Neuronal stem cell (in vitro differentiated cells): ENCODE results near the gene MRPL34.

ENCODE experiments used
- DNase-seq: peaks from one replicate; pipeline ENCODE4 v3.0.0-alpha.2; 2013; ENCODE audit warnings: low spot score
- H2AFZ ChIP-seq: one replicate; pipeline ENCODE4 v1.6.1; 2013; ENCODE audit warnings: mild to moderate bottlenecking, low read length, inconsistent platforms
- H2AK5ac ChIP-seq: 2 replicates; pipeline ENCODE4 v1.6.1; 2013; ENCODE audit warnings: low read depth, mild to moderate bottlenecking, inconsistent platforms, low read length, moderate library complexity, mixed read lengths
- H2BK120ac ChIP-seq: 2 replicates; pipeline ENCODE4 v1.6.1; 2013; ENCODE audit warnings: low read depth, mild to moderate bottlenecking, inconsistent platforms, low read length, moderate library complexity, mixed read lengths
- H2BK12ac ChIP-seq: one replicate; pipeline ENCODE4 v1.6.1; 2013; ENCODE audit warnings: low read length, inconsistent platforms
- H2BK15ac ChIP-seq: 2 replicates; pipeline ENCODE4 v1.6.1; 2013; ENCODE audit warnings: mild to moderate bottlenecking, low read length, inconsistent platforms, mixed read lengths
- H2BK5ac ChIP-seq: one replicate; pipeline ENCODE4 v1.6.1; 2013; ENCODE audit warnings: inconsistent platforms, mild to moderate bottlenecking, low read length, moderate library complexity
- H3K14ac ChIP-seq: one replicate; pipeline ENCODE4 v1.6.1; 2013; ENCODE audit warnings: low read length, inconsistent platforms
- H3K18ac ChIP-seq: 2 replicates; pipeline ENCODE4 v1.6.1; 2013; ENCODE audit warnings: low read length, inconsistent platforms
- H3K23ac ChIP-seq: 2 replicates; pipeline ENCODE4 v1.6.1; 2013; ENCODE audit warnings: low read depth, mild to moderate bottlenecking, mixed read lengths, low read length, inconsistent platforms; ENCODE audit not compliant: poor library complexity
- H3K27ac ChIP-seq: replicated peaks from 3 replicates; pipeline ENCODE4 v1.5.1; 2013; ENCODE audit warnings: low read length, inconsistent platforms
- H3K27me3 ChIP-seq, 3 experiments: 2 replicates each; pipeline ENCODE4 v1.6.1; 2013; ENCODE audit warnings: low read length in 3 of 3, mild to moderate bottlenecking in 2 of 3, inconsistent platforms in 1 of 3, low read depth in 1 of 3, mixed read lengths in 1 of 3, moderate library complexity in 1 of 3; ENCODE audit not compliant: control insufficient read depth in 3 of 3, insufficient read depth in 3 of 3
- H3K36me3 ChIP-seq, 2 donors: replicated peaks in 1 of 2; 2 replicates each; pipeline ENCODE4 v1.6.1; 2013; ENCODE audit warnings: low read length in 2 of 2; ENCODE audit not compliant: control insufficient read depth in 2 of 2, insufficient read depth in 2 of 2
- H3K4ac ChIP-seq: 2 replicates; pipeline ENCODE4 v1.6.1; 2013; ENCODE audit warnings: inconsistent platforms, mild to moderate bottlenecking, low read length, moderate library complexity
- H3K4me1 ChIP-seq, 2 donors: 1 replicate in 1 of 2; 2 replicates in 1 of 2; pipeline ENCODE4 v1.6.1; 2013; ENCODE audit warnings: low read length in 2 of 2, low read depth in 1 of 2; ENCODE audit not compliant: control insufficient read depth in 2 of 2, insufficient read depth in 1 of 2
- H3K4me2 ChIP-seq: one replicate; pipeline ENCODE4 v1.6.1; 2013; ENCODE audit warnings: mild to moderate bottlenecking, low read length, inconsistent platforms; ENCODE audit not compliant: insufficient read depth, poor library complexity, severe bottlenecking
- H3K4me3 ChIP-seq, 2 donors: 2 replicates each; pipeline ENCODE4 v1.5.1; 2013; ENCODE audit warnings: low read length in 2 of 2, mild to moderate bottlenecking in 2 of 2, inconsistent platforms in 1 of 2, moderate library complexity in 1 of 2
- H3K79me1 ChIP-seq: one replicate; pipeline ENCODE4 v1.6.1; 2013; ENCODE audit warnings: low read depth, mild to moderate bottlenecking, inconsistent platforms, low read length, moderate library complexity
- H3K9ac ChIP-seq: one replicate; pipeline ENCODE4 v1.6.1; 2013; ENCODE audit warnings: mild to moderate bottlenecking, low read depth, low read length, inconsistent platforms; ENCODE audit not compliant: poor library complexity
- H3K9me3 ChIP-seq, 2 donors: replicated peaks in 1 of 2; 2 replicates each; pipeline versions ENCODE3 to v1.6.1; 2013; ENCODE audit warnings: low read length in 2 of 2, mild to moderate bottlenecking in 2 of 2, inconsistent platforms in 1 of 2, low read depth in 1 of 2, mixed read lengths in 1 of 2, moderate library complexity in 1 of 2; ENCODE audit not compliant: control insufficient read depth in 2 of 2, insufficient read depth in 1 of 2
- H4K8ac ChIP-seq: one replicate; pipeline ENCODE4 v1.6.1; 2013; ENCODE audit warnings: low read depth, mild to moderate bottlenecking, inconsistent platforms, low read length, moderate library complexity
- H4K91ac ChIP-seq: one replicate; pipeline ENCODE4 v1.6.1; 2013; ENCODE audit warnings: low read length, low read depth, mild to moderate bottlenecking, inconsistent platforms; ENCODE audit not compliant: poor library complexity
- WGBS, 2 donors: extraction: QIAGEN DNeasy Blood & Tissue Kit; methylation state at CpG; one replicate each; pipeline ENCODE4 v1.1.7; 2013; ENCODE audit warnings: missing lambda C conversion rate in 2 of 2, mixed read lengths in 1 of 2; ENCODE audit not compliant: insufficient read length in 2 of 2, insufficient replicate concordance in 1 of 2; ENCODE audit errors: extremely low coverage in 2 of 2; 5-methylcytosine and 5-hydroxymethylcytosine counted together

MRPL34 gene

DNA sequence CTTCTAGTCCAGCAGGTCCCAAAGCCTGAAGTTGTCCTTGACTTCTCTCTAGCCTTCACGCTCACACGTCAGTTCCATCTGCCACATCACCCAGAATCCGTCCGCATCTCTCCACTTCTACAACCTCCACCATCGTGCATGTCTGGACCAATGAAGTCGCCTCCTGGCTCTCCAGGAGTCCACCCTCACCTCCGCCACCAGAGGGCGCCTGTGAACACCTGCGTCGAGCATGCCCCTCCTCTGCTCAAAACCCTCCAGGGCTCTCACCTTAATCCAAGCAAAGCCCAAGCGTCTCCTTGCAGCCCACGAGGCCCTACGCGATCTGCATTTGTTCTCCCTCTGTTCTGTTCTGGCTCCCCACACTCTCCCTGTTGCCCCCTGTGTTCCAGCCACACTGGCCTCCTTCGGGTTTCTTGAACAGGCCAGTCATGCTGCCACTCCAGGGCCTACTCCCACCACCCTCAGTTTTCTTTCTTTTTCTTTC lies 44.8 kb upstream of the MRPL34 start:
- Histone ChIP-seq H3K27me3 (peaks cover 0 to 2% (median 0%) of the 10 kb centered on the region in 3 experiments), H4K8ac (no peak overlapping the region), H2AK5ac (no peak overlapping the region), H2BK15ac (no peak overlapping the region), H3K27ac (no peak overlapping the region), H2BK120ac (no peak overlapping the region), H2BK5ac (no peak overlapping the region), H3K79me1 (no peaks in the 10 kb centered on the region), H3K4me3 (no peak overlapping the region), H4K91ac (no peak overlapping the region), H3K14ac (no peak overlapping the region), H3K9ac (no peak overlapping the region), H3K4me2 (no peak overlapping the region), H2AFZ (peak overlapping the region; percentile 91), H3K4ac (no peak overlapping the region), H3K4me1 (peaks cover 0 to 10% of the 10 kb centered on the region in 2 donors), H2BK12ac (no peak overlapping the region), H3K9me3 (peaks cover 0 to 19% of the 10 kb centered on the region in 2 donors), H3K36me3 (no peaks in the 10 kb centered on the region), H3K18ac (no peak overlapping the region), H3K23ac (no peak overlapping the region)
- peak; percentile 58 for DNase-seq
- no CpG with 5 or more reads among the region's 15 CpGs for WGBS, 2 donors

DNA sequence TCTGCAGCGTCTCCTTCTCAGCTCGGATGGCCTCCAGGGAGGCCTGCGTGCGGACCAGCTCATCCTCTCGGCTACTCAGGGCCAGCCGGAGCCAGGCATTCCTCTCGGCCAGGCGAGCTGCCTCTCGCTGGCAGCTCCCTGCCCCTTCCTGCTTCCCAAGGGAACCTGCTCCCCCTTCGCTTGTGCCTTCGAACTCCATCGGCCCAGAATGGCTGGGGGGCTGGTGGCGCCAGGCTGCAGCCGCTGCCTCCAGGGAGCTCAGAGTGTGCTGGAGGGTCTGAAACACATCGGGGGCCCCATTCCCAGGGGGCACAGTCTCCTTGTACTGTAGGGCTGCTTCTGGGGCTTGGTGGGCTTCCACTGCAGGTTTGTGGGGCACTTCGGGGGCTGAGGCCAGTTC lies 43.1 kb upstream of the MRPL34 start:
- Histone ChIP-seq H2BK120ac (no peak overlapping the region), H3K9ac (peak overlapping the region; percentile 60), H2BK5ac (peak overlapping the region; percentile 82), H4K91ac (no peak overlapping the region), H3K27me3 (peaks cover 0 to 2% (median 0%) of the 10 kb centered on the region in 3 experiments), H2BK15ac (no peak overlapping the region), H3K36me3 (no peaks in the 10 kb centered on the region), H2AK5ac (peak overlapping the region; percentile 94), H3K9me3 (peaks cover 0 to 19% of the 10 kb centered on the region in 2 donors), H4K8ac (no peak overlapping the region), H2AFZ (peak overlapping the region; percentile 74), H3K4me2 (no peak overlapping the region), H3K23ac (no peak overlapping the region), H2BK12ac (no peak overlapping the region), H3K27ac (no peak overlapping the region), H3K14ac (peak overlapping the region; percentile 31), H3K18ac (peak overlapping the region; percentile 48), H3K79me1 (no peaks in the 10 kb centered on the region), H3K4me1 (peaks cover 0 to 10% of the 10 kb centered on the region in 2 donors), H3K4me3 (no peak overlapping the region), H3K4ac (peak overlapping the region; percentile 89)
- DNase-seq = no peak
- WGBS, 2 donors = no CpG with 5 or more reads among the region's 16 CpGs

- Histone ChIP-seq H3K4ac (no peak overlapping the region), H3K27me3 (peaks cover 0 to 2% (median 0%) of the 10 kb centered on the region in 3 experiments), H3K36me3 (peaks cover under 1 to 5% of the 10 kb centered on the region in 2 donors), H2BK12ac (peak overlapping the region; percentile 49), H3K27ac (no peak overlapping the region), H2BK120ac (no peak overlapping the region), H3K4me3 (no peak overlapping the region), H2AFZ (peak overlapping the region; percentile 84), H4K8ac (peak overlapping the region; percentile 82), H3K14ac (no peak overlapping the region), H3K79me1 (peaks cover 4% of the 10 kb centered on the region), H2BK15ac (peak overlapping the region; percentile 79), H2BK5ac (peak overlapping the region; percentile 77), H3K23ac (peak overlapping the region; percentile 34), H4K91ac (no peak overlapping the region), H3K4me2 (no peak overlapping the region), H3K18ac (peak overlapping the region; percentile 64), H2AK5ac (peak overlapping the region; percentile 96), H3K9me3 (peaks cover 0 to 13% of the 10 kb centered on the region in 2 donors), H3K9ac (no peak overlapping the region), H3K4me1 (peaks cover 4 to 10% of the 10 kb centered on the region in 2 donors)
- DNase-seq = no peak
- WGBS, 2 donors = no CpG with 5 or more reads among the region's 23 CpGs
Observed at GRCh38 chr19:17263712-17264640, 41.7 kb upstream of the MRPL34 start.

DNA sequence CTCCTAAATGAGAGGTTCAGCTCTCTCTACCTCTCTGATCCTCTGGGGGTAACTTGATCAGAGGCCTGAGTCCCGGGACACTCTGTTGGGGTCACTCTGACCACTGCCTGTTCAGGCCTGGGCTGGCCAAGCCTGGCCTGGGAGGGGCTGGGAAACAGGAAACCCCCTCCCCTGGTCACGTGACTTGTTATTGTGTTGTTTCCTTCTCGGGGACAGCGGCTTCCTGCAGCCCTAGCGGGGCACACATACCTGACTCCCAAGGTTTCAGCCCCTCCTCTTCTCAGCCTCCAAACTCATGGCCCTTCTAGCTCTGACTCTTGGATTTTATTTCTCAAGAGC lies 41.1 kb upstream of the MRPL34 start, which contains the start of gene USHBP1:
Gene USHBP1 (minus strand): TSS at position 105 of the 339 bp plus-strand sequence. CDS start 446 bp downstream, outside the sequence.
- H2AFZ ChIP-seq = peak within 1 kb of the TSS; percentile 84
- peak within 1 kb of the TSS; percentile 82 for H4K8ac ChIP-seq
- H3K9ac ChIP-seq = no peak within 1 kb of the TSS
- H3K4me1 ChIP-seq = peaks cover 4 to 7% of the 10 kb centered on the region in 2 donors
- no peak within 1 kb of the TSS for H3K14ac ChIP-seq
- WGBS, 2 donors = no CpG with 5 or more reads among the region's 5 CpGs
- H3K36me3 ChIP-seq = peaks cover 2 to 9% of the 10 kb centered on the region in 2 donors
- no peaks in the 10 kb centered on the region for H3K27me3 ChIP-seq
- no peak within 1 kb of the TSS for H2BK120ac ChIP-seq
- H3K9me3 ChIP-seq = peaks cover 0 to 7% of the 10 kb centered on the region in 2 donors
- peak within 1 kb of the TSS; percentile 96 for H2AK5ac ChIP-seq
- no peak within 1 kb of the TSS for H4K91ac ChIP-seq
- no peak within 1 kb of the TSS for H3K4me3 ChIP-seq
- H2BK15ac ChIP-seq = peak within 1 kb of the TSS; percentile 79
- peaks cover 4% of the 10 kb centered on the region for H3K79me1 ChIP-seq
- no peak within 1 kb of the TSS for H3K27ac ChIP-seq
- peak within 1 kb of the TSS; percentile 77 for H2BK5ac ChIP-seq
- no peak within 1 kb of the TSS for H3K4me2 ChIP-seq
- peak within 1 kb of the TSS; percentile 49 for H2BK12ac ChIP-seq
- peak within 1 kb of the TSS; percentile 64 for H3K18ac ChIP-seq
- no peak within 1 kb of the TSS for H3K4ac ChIP-seq
- DNase-seq = no peak
- H3K23ac ChIP-seq = peak within 1 kb of the TSS; percentile 34
